Measurements from ENCODE around the gene BRD9. TPM values are rescaled to one million over a fixed set of nuclear protein-coding genes. Genes with fewer than 3 reads are reported as not detected.
"Not testable (repeated sequence)": the region's sequence is repeated elsewhere in the genome, so short reads cannot be mapped to it uniquely, and the experiment has no call there.

The BRD9 gene
- total RNA-seq, 1 experiment from 2014 or later: 27.9 TPM

GRCh38 chr5:859391-859790 is 33.2 kb downstream of the BRD9 start:
- DNase-seq (ENCODE audit: low read depth): no peak

GRCh38 chr5:858726-859125 is 33.9 kb downstream of the BRD9 start:
- DNase-seq (ENCODE audit: low read depth): no peak

- DNase-seq (ENCODE audit: low read depth): peak; percentile 18
Observed at GRCh38 chr5:856531-857425, 35.8 kb downstream of the BRD9 start.

GRCh38 chr5:855771-856530 is 36.6 kb downstream of the BRD9 start:
- DNase-seq (ENCODE audit: low read depth): peak; percentile 25

GRCh38 chr5:854966-855743 is 37.4 kb downstream of the BRD9 start:
- no peak for DNase-seq (ENCODE audit: low read depth)

GRCh38 chr5:854217-854616 is 38.4 kb downstream of the BRD9 start:
- DNase-seq (ENCODE audit: low read depth): no peak

GRCh38 chr5:853416-854090 is 39.0 kb downstream of the BRD9 start:
- DNase-seq (ENCODE audit: low read depth): not testable (repeated sequence)

GRCh38 chr5:852431-853401 is 39.9 kb downstream of the BRD9 start:
- no peak for DNase-seq (ENCODE audit: low read depth)

- no peak for DNase-seq (ENCODE audit: low read depth)
Observed at GRCh38 chr5:852018-852417, 40.6 kb downstream of the BRD9 start.

GRCh38 chr5:851553-851952 is 41.0 kb downstream of the BRD9 start:
- no peak for DNase-seq (ENCODE audit: low read depth)

- no peak for DNase-seq (ENCODE audit: low read depth)
Observed at GRCh38 chr5:851076-851475, 41.5 kb downstream of the BRD9 start.

- no peak for DNase-seq (ENCODE audit: low read depth)
Observed at GRCh38 chr5:850511-851006, 42.0 kb downstream of the BRD9 start, which contains the start of gene ZDHHC11. TSS of gene ZDHHC11 (minus strand) at chr5:850986. CDS start at chr5:850602, 384 bp downstream.

GRCh38 chr5:849651-850301 is 42.8 kb downstream of the BRD9 start:
- DNase-seq (ENCODE audit: low read depth): no peak

GRCh38 chr5:848671-849111 is 43.9 kb downstream of the BRD9 start:
- no peak for DNase-seq (ENCODE audit: low read depth)

- DNase-seq (ENCODE audit: low read depth): not testable (repeated sequence)
Observed at GRCh38 chr5:847736-848135, 44.9 kb downstream of the BRD9 start.

- not testable (repeated sequence) for DNase-seq (ENCODE audit: low read depth)
Observed at GRCh38 chr5:847212-847611, 45.4 kb downstream of the BRD9 start.

- not testable (repeated sequence) for DNase-seq (ENCODE audit: low read depth)
Observed at GRCh38 chr5:846602-847091, 46.0 kb downstream of the BRD9 start.

- not testable (repeated sequence) for DNase-seq (ENCODE audit: low read depth)
Observed at GRCh38 chr5:845676-846601, 46.7 kb downstream of the BRD9 start.

Data from RPMI7951 (cell line).